HepG2 (cell line): Measurements from ENCODE around the gene GDF9. TPM values are rescaled to one million over a fixed set of nuclear protein-coding genes. Genes with fewer than 3 reads are reported as not detected.

Experiments used
- NCOA2 ChIP-seq: sonication (generic); formaldehyde crosslinking; IDR thresholded peaks from 2 replicates; pipeline ENCODE4 v1.8.0; 2022; ENCODE audit warnings: inconsistent platforms
- POLR2AphosphoS5 ChIP-seq: IDR thresholded peaks from 2 replicates; pipeline ENCODE4 v1.6.1; 2012; ENCODE audit warnings: low read depth, low read length
- RCOR2 ChIP-seq: IDR thresholded peaks from 2 replicates; pipeline ENCODE4 v1.6.1; 2016; ENCODE audit warnings: missing biosample characterization, missing genetic modification reagents
- TCF12 ChIP-seq, 2 experiments: fragments of 450-650 bp in 1 of 2; sonication (generic) in 1 of 2; formaldehyde crosslinking in 1 of 2; IDR thresholded peaks; 2 replicates each; pipeline versions ENCODE4 v1.6.1 to v1.8.0; 2017 to 2022; ENCODE audit warnings: antibody characterized with exemption in 1 of 2, mild to moderate bottlenecking in 1 of 2, missing genetic modification reagents in 1 of 2, moderate library complexity in 1 of 2
- ZFP36 ChIP-seq: fragments of 150-350 bp; IDR thresholded peaks from 2 replicates; pipeline ENCODE4 v1.6.1; 2018; ENCODE audit warnings: borderline replicate concordance, low read length, low read depth; ENCODE audit not compliant: partially characterized antibody
- ZNF329 ChIP-seq: sonication (generic); formaldehyde crosslinking; IDR thresholded peaks from 2 replicates; pipeline ENCODE4 v1.9.0; 2021; ENCODE audit warnings: low read depth, mild to moderate bottlenecking, missing genetic modification reagents
- polyA plus RNA-seq, 8 experiments: library from polyadenylated mRNA; depleted of rRNA in 3 of 8; stranded (reverse) in 7 of 8; unstranded in 1 of 8; fragments of >200 nt; fragmentation: Illumina TruSeq in 4 of 8; extraction: Trizol in 4 of 8; gene quantifications; 2 replicates each; pipeline versions ENCODE4 v1.2.1 to v1.2.3, GENCODE V29; 2011 to 2016; ENCODE audit warnings: low read depth in 4 of 8, missing spikeins in 1 of 8, mixed read lengths in 1 of 8; ENCODE audit not compliant: insufficient read depth in 1 of 8
- total RNA-seq, 5 experiments: library from RNA; depleted of rRNA; stranded (reverse); fragments of >200 nt; fragmentation: Illumina TruSeq; extraction: Trizol; gene quantifications; 2 replicates each; pipeline ENCODE4 v1.2.3, GENCODE V29; 2016; ENCODE audit warnings: low read depth in 1 of 5
- TF ChIP-seq, protein P1 (sequence below): sonication (generic); formaldehyde crosslinking; IDR thresholded peaks from 2 replicates; pipeline ENCODE4 v1.4.0; 2020; ENCODE audit warnings: mild to moderate bottlenecking, missing genetic modification reagents
- TF ChIP-seq, protein P2 (sequence below): sonication (generic); formaldehyde crosslinking; IDR thresholded peaks from 2 replicates; pipeline ENCODE4 v1.9.0; 2022; ENCODE audit warnings: missing genetic modification reagents, mild to moderate bottlenecking, borderline replicate concordance
- TF ChIP-seq, protein P3 (sequence below): sonication (generic); IDR thresholded peaks from 2 replicates; pipeline ENCODE4 v1.6.1; 2016; ENCODE audit warnings: low read depth, borderline replicate concordance
- TF ChIP-seq, protein P4 (sequence below): sonication (generic); formaldehyde crosslinking; IDR thresholded peaks from 2 replicates; pipeline ENCODE4 v1.4.0; 2020; ENCODE audit warnings: missing genetic modification reagents, mild to moderate bottlenecking, borderline replicate concordance
- TF ChIP-seq, protein P5 (sequence below): sonication (generic); formaldehyde crosslinking; IDR thresholded peaks from 2 replicates; pipeline ENCODE4 v1.4.0; 2020; ENCODE audit warnings: missing genetic modification reagents
- TF ChIP-seq, protein P6 (sequence below): sonication (generic); formaldehyde crosslinking; IDR thresholded peaks from 2 replicates; pipeline ENCODE4 v1.8.1; 2023; ENCODE audit warnings: mild to moderate bottlenecking, moderate library complexity, missing genetic modification reagents

Gene GDF9
- total and polyA plus RNA-seq, 2 of the 13 experiments (the other 11 are each of a cell fraction or from before 2014, with no cell fraction given) = 0.33 to 0.38 TPM

DNA sequence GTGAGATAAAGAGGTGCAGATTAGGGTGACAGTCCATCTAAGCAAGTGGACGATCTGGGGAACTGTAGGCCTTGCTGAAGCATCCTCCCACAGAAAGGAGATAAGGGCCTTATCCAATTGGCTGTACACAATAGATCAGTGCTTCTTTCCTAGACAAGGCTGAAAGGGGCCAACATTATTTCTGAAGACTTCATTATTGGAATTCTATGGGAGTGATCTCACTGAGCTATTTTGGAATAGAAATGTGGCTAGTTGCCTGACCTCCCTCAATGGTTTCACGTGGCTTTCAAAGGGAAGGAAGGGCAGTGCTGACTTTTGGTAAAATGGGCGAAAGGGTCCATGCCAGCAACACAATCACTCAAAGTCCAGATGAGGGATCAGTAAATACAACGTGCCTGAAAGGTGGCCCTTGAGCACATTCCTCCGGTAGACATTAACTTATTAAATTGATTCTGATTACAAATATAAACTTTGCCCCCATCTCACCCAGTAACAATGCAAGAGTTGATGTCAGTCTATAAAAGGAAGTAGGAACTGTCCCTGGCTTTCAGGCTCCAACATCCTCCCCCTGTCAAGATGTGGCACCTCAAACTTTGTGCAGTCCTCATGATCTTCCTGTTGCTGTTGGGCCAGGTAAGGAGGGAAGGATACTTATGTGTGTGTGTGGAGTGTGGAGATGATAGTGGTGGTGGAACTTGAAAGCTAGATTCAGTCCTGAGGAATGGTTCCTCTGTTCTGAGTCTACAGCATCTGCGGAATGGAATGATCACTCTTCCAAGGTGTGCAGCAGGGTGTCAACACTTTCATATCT, 7.1 kb upstream of the GDF9 start, which contains the start of gene LEAP2 (continued):
- TF ChIP-seq, protein P1, sequence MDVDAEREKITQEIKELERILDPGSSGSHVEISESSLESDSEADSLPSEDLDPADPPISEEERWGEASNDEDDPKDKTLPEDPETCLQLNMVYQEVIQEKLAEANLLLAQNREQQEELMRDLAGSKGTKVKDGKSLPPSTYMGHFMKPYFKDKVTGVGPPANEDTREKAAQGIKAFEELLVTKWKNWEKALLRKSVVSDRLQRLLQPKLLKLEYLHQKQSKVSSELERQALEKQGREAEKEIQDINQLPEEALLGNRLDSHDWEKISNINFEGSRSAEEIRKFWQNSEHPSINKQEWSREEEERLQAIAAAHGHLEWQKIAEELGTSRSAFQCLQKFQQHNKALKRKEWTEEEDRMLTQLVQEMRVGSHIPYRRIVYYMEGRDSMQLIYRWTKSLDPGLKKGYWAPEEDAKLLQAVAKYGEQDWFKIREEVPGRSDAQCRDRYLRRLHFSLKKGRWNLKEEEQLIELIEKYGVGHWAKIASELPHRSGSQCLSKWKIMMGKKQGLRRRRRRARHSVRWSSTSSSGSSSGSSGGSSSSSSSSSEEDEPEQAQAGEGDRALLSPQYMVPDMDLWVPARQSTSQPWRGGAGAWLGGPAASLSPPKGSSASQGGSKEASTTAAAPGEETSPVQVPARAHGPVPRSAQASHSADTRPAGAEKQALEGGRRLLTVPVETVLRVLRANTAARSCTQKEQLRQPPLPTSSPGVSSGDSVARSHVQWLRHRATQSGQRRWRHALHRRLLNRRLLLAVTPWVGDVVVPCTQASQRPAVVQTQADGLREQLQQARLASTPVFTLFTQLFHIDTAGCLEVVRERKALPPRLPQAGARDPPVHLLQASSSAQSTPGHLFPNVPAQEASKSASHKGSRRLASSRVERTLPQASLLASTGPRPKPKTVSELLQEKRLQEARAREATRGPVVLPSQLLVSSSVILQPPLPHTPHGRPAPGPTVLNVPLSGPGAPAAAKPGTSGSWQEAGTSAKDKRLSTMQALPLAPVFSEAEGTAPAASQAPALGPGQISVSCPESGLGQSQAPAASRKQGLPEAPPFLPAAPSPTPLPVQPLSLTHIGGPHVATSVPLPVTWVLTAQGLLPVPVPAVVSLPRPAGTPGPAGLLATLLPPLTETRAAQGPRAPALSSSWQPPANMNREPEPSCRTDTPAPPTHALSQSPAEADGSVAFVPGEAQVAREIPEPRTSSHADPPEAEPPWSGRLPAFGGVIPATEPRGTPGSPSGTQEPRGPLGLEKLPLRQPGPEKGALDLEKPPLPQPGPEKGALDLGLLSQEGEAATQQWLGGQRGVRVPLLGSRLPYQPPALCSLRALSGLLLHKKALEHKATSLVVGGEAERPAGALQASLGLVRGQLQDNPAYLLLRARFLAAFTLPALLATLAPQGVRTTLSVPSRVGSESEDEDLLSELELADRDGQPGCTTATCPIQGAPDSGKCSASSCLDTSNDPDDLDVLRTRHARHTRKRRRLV (CRISPR knock-in tag) = no peak
- TF ChIP-seq ZFP36 (no peak), RCOR2 (CRISPR knock-in tag) (peak; percentile 24; the same call in 1 of the 2 replicates), POLR2AphosphoS5 (peak; percentile 99), ZNF329 (CRISPR knock-in tag) (0 out of 2 replicates have a peak, but pooled peaks have one; percentile 45), TCF12 (IDR thresholded peaks at IDR 0.05) (no peak), TCF12 (CRISPR knock-in tag; IDR thresholded peaks at IDR 0.05) (peak; percentile 79; the same call in 1 of the 2 replicates), NCOA2 (CRISPR knock-in tag) (peak; percentile 87)
- TF ChIP-seq, protein P2, sequence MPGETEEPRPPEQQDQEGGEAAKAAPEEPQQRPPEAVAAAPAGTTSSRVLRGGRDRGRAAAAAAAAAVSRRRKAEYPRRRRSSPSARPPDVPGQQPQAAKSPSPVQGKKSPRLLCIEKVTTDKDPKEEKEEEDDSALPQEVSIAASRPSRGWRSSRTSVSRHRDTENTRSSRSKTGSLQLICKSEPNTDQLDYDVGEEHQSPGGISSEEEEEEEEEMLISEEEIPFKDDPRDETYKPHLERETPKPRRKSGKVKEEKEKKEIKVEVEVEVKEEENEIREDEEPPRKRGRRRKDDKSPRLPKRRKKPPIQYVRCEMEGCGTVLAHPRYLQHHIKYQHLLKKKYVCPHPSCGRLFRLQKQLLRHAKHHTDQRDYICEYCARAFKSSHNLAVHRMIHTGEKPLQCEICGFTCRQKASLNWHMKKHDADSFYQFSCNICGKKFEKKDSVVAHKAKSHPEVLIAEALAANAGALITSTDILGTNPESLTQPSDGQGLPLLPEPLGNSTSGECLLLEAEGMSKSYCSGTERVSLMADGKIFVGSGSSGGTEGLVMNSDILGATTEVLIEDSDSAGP = no peak
- TF ChIP-seq, protein P3, sequence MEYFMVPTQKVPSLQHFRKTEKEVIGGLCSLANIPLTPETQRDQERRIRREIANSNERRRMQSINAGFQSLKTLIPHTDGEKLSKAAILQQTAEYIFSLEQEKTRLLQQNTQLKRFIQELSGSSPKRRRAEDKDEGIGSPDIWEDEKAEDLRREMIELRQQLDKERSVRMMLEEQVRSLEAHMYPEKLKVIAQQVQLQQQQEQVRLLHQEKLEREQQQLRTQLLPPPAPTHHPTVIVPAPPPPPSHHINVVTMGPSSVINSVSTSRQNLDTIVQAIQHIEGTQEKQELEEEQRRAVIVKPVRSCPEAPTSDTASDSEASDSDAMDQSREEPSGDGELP = peak; percentile 64; the same call in 1 of the 2 replicates
- TF ChIP-seq, protein P4, sequence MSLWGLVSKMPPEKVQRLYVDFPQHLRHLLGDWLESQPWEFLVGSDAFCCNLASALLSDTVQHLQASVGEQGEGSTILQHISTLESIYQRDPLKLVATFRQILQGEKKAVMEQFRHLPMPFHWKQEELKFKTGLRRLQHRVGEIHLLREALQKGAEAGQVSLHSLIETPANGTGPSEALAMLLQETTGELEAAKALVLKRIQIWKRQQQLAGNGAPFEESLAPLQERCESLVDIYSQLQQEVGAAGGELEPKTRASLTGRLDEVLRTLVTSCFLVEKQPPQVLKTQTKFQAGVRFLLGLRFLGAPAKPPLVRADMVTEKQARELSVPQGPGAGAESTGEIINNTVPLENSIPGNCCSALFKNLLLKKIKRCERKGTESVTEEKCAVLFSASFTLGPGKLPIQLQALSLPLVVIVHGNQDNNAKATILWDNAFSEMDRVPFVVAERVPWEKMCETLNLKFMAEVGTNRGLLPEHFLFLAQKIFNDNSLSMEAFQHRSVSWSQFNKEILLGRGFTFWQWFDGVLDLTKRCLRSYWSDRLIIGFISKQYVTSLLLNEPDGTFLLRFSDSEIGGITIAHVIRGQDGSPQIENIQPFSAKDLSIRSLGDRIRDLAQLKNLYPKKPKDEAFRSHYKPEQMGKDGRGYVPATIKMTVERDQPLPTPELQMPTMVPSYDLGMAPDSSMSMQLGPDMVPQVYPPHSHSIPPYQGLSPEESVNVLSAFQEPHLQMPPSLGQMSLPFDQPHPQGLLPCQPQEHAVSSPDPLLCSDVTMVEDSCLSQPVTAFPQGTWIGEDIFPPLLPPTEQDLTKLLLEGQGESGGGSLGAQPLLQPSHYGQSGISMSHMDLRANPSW = peak; percentile 87; the same call in 1 of the 2 replicates
- TF ChIP-seq, protein P5, sequence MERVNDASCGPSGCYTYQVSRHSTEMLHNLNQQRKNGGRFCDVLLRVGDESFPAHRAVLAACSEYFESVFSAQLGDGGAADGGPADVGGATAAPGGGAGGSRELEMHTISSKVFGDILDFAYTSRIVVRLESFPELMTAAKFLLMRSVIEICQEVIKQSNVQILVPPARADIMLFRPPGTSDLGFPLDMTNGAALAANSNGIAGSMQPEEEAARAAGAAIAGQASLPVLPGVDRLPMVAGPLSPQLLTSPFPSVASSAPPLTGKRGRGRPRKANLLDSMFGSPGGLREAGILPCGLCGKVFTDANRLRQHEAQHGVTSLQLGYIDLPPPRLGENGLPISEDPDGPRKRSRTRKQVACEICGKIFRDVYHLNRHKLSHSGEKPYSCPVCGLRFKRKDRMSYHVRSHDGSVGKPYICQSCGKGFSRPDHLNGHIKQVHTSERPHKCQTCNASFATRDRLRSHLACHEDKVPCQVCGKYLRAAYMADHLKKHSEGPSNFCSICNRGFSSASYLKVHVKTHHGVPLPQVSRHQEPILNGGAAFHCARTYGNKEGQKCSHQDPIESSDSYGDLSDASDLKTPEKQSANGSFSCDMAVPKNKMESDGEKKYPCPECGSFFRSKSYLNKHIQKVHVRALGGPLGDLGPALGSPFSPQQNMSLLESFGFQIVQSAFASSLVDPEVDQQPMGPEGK (CRISPR knock-in tag) = peak; percentile 39; the same call in 1 of the 2 replicates
- TF ChIP-seq, protein P6, sequence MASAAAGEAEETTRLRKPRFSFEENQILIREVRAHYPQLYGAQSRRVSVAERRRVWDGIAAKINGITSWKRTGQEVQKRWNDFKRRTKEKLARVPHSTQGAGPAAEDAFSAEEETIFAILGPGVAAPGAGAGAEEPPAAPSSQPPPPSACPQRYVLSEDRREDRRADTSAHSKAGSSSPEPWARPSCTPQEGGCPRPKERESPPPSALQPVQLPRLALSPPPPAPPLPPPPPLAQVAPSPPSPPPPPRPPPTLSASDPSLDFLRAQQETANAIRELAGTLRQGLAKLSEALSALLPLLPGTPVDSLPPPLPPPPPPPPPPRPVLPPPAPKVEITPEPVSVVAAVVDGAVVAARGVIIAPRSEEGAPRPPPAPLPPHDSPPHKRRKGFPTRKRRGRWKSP (CRISPR knock-in tag) = 0 out of 2 replicates have a peak, but pooled peaks have one; percentile 49
